Measurements from ENCODE around the gene NPEPPS. TPM values are rescaled to one million over a fixed set of nuclear protein-coding genes. Genes with fewer than 3 reads are reported as not detected.

The NPEPPS gene
- total RNA-seq, 2 donors from 2014 or later: 125 to 170 TPM

GRCh38 chr17:47649972-47650524 is 119.1 kb downstream of the NPEPPS start:
- H3K27me3 Mint-ChIP-seq: no peaks in the 10 kb centered on the region
- DNase-seq (ENCODE audit: low spot score): no peak
- peaks cover 37% of the 10 kb centered on the region for H3K36me3 Mint-ChIP-seq
- H3K4me3 Mint-ChIP-seq: peak overlapping the region; percentile 98
- H3K4me1 Mint-ChIP-seq (ENCODE audit: low read depth in 2 of 2): peaks cover 43 to 53% of the 10 kb centered on the region in 2 donors
- peak in 1 of 2 donors; percentile 0 for ATAC-seq
- H3K27ac Mint-ChIP-seq: peak overlapping the region; percentile 91 to 97
- no peaks in the 10 kb centered on the region for H3K9me3 Mint-ChIP-seq

GRCh38 chr17:47650525-47651522 is 119.9 kb downstream of the NPEPPS start:
- DNase-seq (ENCODE audit: low spot score): peak; percentile 98
- Mint-ChIP-seq H3K27me3 (no peaks in the 10 kb centered on the region), H3K27ac (peak overlapping the region; percentile 94 to 97), H3K4me1 (ENCODE audit: low read depth in 2 of 2) (peaks cover 50 to 61% of the 10 kb centered on the region in 2 donors), H3K36me3 (peaks cover 37% of the 10 kb centered on the region), H3K4me3 (peak overlapping the region; percentile 98), H3K9me3 (no peaks in the 10 kb centered on the region)
- ATAC-seq: peak; percentile 73 to 78

GRCh38 chr17:47651704-47652103 is 120.8 kb downstream of the NPEPPS start:
- Mint-ChIP-seq H3K27me3 (no peaks in the 10 kb centered on the region), H3K27ac (peak overlapping the region; percentile 94 to 97), H3K4me1 (ENCODE audit: low read depth in 2 of 2) (peaks cover 54 to 66% of the 10 kb centered on the region in 2 donors), H3K9me3 (no peaks in the 10 kb centered on the region), H3K36me3 (peaks cover 41% of the 10 kb centered on the region), H3K4me3 (peak overlapping the region; percentile 98)
- DNase-seq (ENCODE audit: low spot score) (no peak), ATAC-seq (no peak)

GRCh38 chr17:47652570-47652969 is 121.7 kb downstream of the NPEPPS start:
- no peaks in the 10 kb centered on the region for H3K9me3 Mint-ChIP-seq
- H3K4me1 Mint-ChIP-seq (ENCODE audit: low read depth in 2 of 2): peaks cover 55 to 72% of the 10 kb centered on the region in 2 donors
- no peak for ATAC-seq
- peak overlapping the region; percentile 98 for H3K4me3 Mint-ChIP-seq
- peak overlapping the region; percentile 94 to 97 for H3K27ac Mint-ChIP-seq
- no peak for DNase-seq (ENCODE audit: low spot score)
- H3K27me3 Mint-ChIP-seq: no peaks in the 10 kb centered on the region
- peaks cover 49% of the 10 kb centered on the region for H3K36me3 Mint-ChIP-seq

GRCh38 chr17:47653442-47653841 is 122.5 kb downstream of the NPEPPS start:
- H3K4me1 Mint-ChIP-seq (ENCODE audit: low read depth in 2 of 2): peaks cover 56 to 75% of the 10 kb centered on the region in 2 donors
- H3K27me3 Mint-ChIP-seq: no peaks in the 10 kb centered on the region
- no peak for ATAC-seq
- peak overlapping the region; percentile 94 to 97 for H3K27ac Mint-ChIP-seq
- peak overlapping the region; percentile 98 for H3K4me3 Mint-ChIP-seq
- peaks cover 53% of the 10 kb centered on the region for H3K36me3 Mint-ChIP-seq
- DNase-seq (ENCODE audit: low spot score): no peak
- no peaks in the 10 kb centered on the region for H3K9me3 Mint-ChIP-seq

DNA sequence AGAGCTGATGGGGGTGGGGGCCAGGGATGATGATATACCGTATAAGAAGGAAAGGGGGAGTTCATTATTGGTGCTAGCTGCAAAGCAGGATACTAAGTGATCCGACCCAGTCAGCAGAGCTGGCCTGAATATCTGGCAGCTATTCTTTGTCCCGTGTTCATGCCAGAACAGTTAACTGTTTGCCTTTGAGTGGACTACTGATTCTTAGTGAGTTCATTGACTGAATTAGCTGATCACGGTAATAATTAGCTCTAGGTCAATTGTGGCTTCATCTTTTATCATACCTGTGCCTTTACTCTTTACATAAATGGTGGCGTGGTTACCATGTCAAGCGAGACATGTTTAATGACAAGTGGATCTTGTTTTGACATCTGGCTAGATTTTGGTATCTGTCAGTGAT is 124.1 kb downstream of the NPEPPS start:
- Mint-ChIP-seq H3K27me3 (no peaks in the 10 kb centered on the region), H3K27ac (peak overlapping the region; percentile 66 to 83), H3K9me3 (no peaks in the 10 kb centered on the region), H3K4me3 (peak overlapping the region; percentile 98), H3K36me3 (peaks cover 58% of the 10 kb centered on the region), H3K4me1 (ENCODE audit: low read depth in 2 of 2) (peaks cover 52 to 75% of the 10 kb centered on the region in 2 donors)
- ATAC-seq: no peak
- no peak for DNase-seq (ENCODE audit: low spot score)

- Mint-ChIP-seq H3K9me3 (no peaks in the 10 kb centered on the region), H3K36me3 (peaks cover 36% of the 10 kb centered on the region), H3K4me3 (peak overlapping the region; percentile 58), H3K4me1 (ENCODE audit: low read depth in 2 of 2) (peaks cover 39 to 53% of the 10 kb centered on the region in 2 donors), H3K27me3 (no peaks in the 10 kb centered on the region), H3K27ac (peak overlapping the region; percentile 53 to 94)
- ATAC-seq (peak; percentile 82 to 89), DNase-seq (ENCODE audit: low spot score) (no peak)
Observed at GRCh38 chr17:47660064-47660492, 129.2 kb downstream of the NPEPPS start.

- H3K27me3 Mint-ChIP-seq: no peaks in the 10 kb centered on the region
- DNase-seq (ENCODE audit: low spot score): peak; percentile 66
- ATAC-seq: peak; percentile 67 to 70
- peak overlapping the region; percentile 0 for H3K4me3 Mint-ChIP-seq
- peaks cover 29% of the 10 kb centered on the region for H3K36me3 Mint-ChIP-seq
- H3K9me3 Mint-ChIP-seq: no peaks in the 10 kb centered on the region
- H3K27ac Mint-ChIP-seq: peak overlapping the region; percentile 46 to 65
- peaks cover 23 to 31% of the 10 kb centered on the region in 2 donors for H3K4me1 Mint-ChIP-seq (ENCODE audit: low read depth in 2 of 2)
Observed at GRCh38 chr17:47663912-47664623, 133.2 kb downstream of the NPEPPS start.

DNA sequence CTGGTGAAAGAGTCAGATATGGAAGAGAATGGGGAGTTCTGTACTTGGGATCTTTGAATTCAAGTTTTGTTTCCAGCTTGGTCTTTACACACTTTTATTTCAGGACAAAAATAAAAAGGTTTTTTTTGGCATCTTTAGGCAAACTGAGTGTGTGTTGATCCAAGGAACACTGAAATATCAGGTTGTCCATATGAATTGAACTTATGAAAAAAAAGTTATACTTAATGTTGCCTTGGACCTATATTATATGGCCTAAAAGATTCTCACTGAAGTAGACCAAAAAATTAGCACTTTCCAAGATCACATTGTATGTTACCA is 133.7 kb downstream of the NPEPPS start:
- DNase-seq (ENCODE audit: low spot score) (no peak), ATAC-seq (no peak)
- H3K27ac Mint-ChIP-seq: peak overlapping the region; percentile 46 to 65
- H3K27me3 Mint-ChIP-seq: no peaks in the 10 kb centered on the region
- H3K36me3 Mint-ChIP-seq: peaks cover 31% of the 10 kb centered on the region
- no peak overlapping the region for H3K4me3 Mint-ChIP-seq
- H3K9me3 Mint-ChIP-seq: no peaks in the 10 kb centered on the region
- peaks cover 19 to 31% of the 10 kb centered on the region in 2 donors for H3K4me1 Mint-ChIP-seq (ENCODE audit: low read depth in 2 of 2)

DNA sequence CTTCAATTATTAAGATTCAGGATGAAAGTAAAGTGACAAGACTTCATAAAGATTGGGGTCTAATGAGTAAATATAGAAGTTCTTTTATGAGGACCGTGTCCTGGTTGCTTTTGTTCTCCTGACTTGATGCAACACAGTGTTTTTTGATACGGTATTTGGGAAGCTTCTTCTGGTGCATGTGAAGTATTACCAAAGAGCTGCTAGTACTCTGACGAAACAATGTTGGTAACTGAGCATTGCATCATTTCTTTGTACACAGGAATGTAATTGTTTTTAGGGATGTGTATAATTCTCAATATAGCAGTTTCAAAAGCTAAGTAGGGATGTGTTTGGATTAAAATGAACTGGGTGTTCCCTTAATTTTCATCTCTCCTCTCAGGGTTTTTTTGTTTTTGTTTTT is 134.7 kb downstream of the NPEPPS start:
- Mint-ChIP-seq H3K27ac (peak overlapping the region; percentile 36 to 85), H3K27me3 (no peaks in the 10 kb centered on the region), H3K4me3 (no peak overlapping the region), H3K4me1 (ENCODE audit: low read depth in 2 of 2) (peaks cover 20 to 30% of the 10 kb centered on the region in 2 donors), H3K9me3 (no peaks in the 10 kb centered on the region), H3K36me3 (peaks cover 32% of the 10 kb centered on the region)
- no peak for ATAC-seq
- no peak for DNase-seq (ENCODE audit: low spot score)

DNA sequence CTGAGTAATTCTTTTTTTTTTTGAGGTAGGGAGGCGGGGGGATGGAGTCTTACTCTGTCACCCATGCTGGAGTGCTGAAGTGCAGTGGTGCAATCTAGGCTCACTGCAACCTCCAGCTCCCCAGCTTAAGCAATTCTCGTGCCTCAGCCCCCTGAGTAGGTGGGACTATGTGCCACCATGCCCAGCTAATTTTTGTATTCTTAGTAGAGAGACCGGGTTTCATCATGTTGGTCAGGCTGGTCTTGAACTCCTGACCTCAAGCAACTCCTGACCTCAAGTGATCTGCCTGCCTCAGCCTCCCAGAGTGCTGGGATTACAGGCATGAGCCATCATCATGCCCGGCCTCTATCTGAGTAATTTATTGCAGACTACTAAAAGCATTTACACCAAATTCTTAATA is 138.2 kb downstream of the NPEPPS start:
- H3K36me3 Mint-ChIP-seq: peaks cover 48% of the 10 kb centered on the region
- H3K9me3 Mint-ChIP-seq: no peaks in the 10 kb centered on the region
- no peak overlapping the region for H3K4me3 Mint-ChIP-seq
- ATAC-seq (no peak), DNase-seq (ENCODE audit: low spot score) (no peak)
- peaks cover 24 to 28% of the 10 kb centered on the region in 2 donors for H3K4me1 Mint-ChIP-seq (ENCODE audit: low read depth in 2 of 2)
- no peaks in the 10 kb centered on the region for H3K27me3 Mint-ChIP-seq
- no peak overlapping the region for H3K27ac Mint-ChIP-seq

GRCh38 chr17:47670064-47670463 is 139.2 kb downstream of the NPEPPS start:
- no peak for DNase-seq (ENCODE audit: low spot score)
- peaks cover 22 to 26% of the 10 kb centered on the region in 2 donors for H3K4me1 Mint-ChIP-seq (ENCODE audit: low read depth in 2 of 2)
- peak overlapping the region; percentile 7 to 62 for H3K27ac Mint-ChIP-seq
- H3K9me3 Mint-ChIP-seq: no peaks in the 10 kb centered on the region
- H3K36me3 Mint-ChIP-seq: peaks cover 47% of the 10 kb centered on the region
- ATAC-seq: no peak
- no peak overlapping the region for H3K4me3 Mint-ChIP-seq
- no peaks in the 10 kb centered on the region for H3K27me3 Mint-ChIP-seq

Data from natural killer cell treated with Interleukin-12 subunit alpha and Interleukin-12 subunit beta and Interleukin-15 and Interleukin-18, amount 100 ng/mL, for 72 hours (primary cell).